Islet of Langerhans (tissue), 1 donor: ENCODE measurements around the gene LAMA2.

Experiments used
- FAIRE-seq: peaks from one replicate; lab custom pipeline; 2011; peaks lifted over from hg19 to GRCh38; lab: Jason Lieb, UNC

Gene LAMA2

DNA sequence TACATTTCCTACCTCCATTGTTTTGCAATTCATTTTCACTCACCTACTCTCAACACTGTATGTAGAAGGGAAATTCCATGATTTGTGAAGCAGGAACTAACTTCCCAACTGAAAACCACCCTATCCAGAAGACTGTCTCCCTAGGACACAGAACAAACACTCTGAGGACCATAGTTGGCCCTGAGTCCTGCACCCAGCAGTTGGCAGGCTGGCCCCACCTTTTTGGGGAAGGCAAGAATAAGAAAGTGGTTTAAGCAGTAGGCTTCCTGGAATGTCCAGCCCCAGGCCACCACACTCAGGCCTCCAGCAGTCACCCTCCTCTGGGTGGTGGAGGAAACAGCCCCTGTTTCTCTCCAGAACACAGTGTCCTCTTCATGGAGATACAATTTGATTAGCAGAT, 568.2 kb downstream of the LAMA2 start:
- no peak for FAIRE-seq

DNA sequence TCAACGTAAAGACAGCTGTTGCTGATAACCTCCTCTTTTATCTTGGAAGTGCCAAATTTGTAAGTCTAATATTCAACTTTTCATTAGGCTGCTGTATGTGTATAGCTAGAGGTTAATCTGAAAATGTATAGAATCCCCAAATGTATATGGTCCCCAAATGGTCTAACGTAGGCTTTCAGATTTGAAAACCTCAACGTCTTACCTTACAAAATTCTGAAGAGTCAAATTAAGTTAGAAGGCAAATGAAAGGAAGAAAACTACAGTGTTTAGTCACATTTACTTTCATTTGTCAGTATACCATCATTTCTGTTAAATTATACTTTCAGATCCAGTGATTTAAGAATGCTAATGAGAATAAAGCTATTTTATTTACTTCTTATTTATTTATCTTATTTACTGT, 570.1 kb downstream of the LAMA2 start:
- no peak for FAIRE-seq

GRCh38 chr6:129454488-129454887, 571.5 kb downstream of the LAMA2 start:
- FAIRE-seq: no peak

DNA sequence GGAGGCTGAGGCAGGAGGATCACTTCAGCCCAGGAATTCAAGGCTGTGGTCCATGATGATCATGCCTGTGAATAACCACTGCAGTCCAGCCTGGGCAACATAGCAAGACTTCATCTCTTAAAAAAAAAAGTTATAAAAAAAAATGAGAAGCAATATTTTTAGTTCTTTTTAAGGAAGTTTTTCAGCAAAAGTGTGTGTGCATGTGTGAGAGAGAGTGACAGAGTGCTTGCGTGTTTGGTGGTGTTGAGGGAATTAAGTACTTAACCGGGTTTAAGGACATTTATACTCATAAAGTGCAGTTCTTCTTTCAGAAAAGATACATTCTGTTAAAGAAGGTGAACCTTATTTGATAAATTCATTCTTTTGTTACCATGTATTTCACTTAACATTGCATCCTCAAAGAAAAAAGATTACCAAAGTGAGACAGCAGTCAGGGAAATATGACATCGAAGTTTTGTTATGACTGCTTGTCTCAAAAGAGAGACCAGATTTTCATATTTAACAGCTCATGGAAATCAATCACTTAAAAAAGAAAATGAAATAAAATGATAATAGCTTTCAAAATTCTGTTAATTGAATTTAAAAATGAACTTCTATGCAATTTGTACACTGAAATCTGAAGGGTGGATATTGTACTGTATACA, 572.3 kb downstream of the LAMA2 start:
- no peak for FAIRE-seq

- FAIRE-seq: no peak
Observed at GRCh38 chr6:129460221-129460620, 577.3 kb downstream of the LAMA2 start.

- no peak for FAIRE-seq
Observed at GRCh38 chr6:129469070-129469662, 586.2 kb downstream of the LAMA2 start.

DNA sequence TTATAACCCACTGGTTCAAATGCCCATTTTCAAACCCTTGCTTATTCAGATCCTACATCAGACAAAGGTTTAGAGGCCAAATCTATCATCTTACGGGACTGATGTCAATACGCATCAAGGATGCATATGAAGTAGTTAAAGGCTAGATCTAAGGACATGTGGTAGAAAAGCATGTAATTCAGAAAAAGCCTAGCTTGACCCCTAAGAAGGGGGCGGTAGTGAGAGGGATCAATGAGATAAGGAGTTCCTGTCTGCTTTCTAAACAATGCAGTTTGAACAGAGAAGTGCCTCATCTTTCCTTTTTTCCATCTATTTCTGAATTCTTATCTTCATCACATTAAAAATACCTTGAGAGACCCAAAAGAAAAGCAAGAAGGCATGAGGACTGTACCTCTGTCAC, 589.3 kb downstream of the LAMA2 start:
- no peak for FAIRE-seq

DNA sequence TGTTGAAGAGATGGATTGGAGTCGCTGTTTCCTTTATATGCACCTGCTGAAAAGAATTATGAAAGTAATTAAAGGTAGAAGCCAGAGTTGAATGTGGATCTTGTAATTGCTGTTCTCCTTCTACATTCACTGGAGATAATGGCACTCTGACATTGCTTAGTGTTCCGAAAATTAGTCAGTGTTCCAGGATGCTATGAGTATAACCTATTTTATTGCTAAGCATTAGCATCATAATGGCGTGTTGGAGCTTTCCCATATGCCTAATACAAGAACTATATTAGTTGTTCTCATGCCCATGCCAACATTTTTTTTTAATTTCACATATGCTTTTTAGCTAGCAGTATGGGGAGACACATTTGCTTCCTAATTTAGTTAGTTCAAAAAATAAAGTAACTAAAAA, 590.6 kb downstream of the LAMA2 start:
- FAIRE-seq: no peak

GRCh38 chr6:129475477-129476247, 592.7 kb downstream of the LAMA2 start:
- FAIRE-seq: no peak

DNA sequence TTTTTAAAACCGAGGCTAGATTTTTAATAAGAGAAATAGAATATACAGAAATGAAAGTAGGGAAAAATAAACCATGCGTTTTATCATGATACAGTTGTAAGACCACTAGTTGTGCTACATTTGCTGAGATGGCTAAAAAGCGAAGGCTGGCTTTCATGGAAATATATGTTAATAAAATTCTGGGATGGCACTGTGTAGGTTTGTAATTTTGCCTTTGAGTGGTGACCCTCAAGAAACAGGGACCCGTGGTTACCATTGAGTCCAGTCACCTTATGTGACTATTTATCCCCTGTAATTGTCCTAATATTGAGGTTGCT, 593.3 kb downstream of the LAMA2 start:
- no peak for FAIRE-seq

- FAIRE-seq: no peak
Observed at GRCh38 chr6:129476810-129477209, 593.9 kb downstream of the LAMA2 start.

DNA sequence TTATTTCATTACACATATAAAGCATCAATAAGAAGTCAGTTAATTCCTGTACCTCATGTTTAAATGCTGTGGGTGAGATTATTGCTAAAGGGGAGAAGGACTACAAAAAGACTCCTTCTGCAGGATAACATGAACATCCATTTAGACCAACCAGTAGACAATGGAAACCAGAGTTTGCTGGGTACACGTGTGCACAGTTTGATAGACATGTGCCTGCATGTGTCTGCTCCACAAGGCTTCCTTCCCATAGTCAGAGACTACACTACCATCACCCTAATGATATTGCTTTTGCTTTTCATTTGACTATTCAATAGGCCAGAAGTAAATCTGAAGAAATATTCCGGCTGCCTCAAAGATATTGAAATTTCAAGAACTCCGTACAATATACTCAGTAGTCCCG, 595.4 kb downstream of the LAMA2 start:
- no peak for FAIRE-seq

- no peak for FAIRE-seq
Observed at GRCh38 chr6:129481706-129482105, 598.8 kb downstream of the LAMA2 start.

DNA sequence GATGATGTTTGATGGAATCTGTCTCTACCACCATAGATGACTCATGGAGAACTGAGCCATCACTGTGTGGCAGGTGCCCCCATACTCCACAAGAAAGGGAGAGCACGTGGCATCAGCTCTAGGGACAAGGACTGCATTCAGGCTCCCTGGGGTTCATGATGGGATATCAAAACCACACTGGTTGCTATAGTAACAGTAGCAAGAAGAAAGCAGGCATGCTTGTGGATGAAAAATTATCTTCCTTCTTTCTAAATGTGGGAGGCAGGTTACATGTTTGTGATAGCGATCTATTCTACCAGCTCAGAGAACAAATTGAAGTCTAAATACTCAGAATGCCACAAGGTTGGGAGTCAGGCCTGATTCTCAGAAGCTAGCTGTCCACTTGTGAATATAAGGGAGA, 602.8 kb downstream of the LAMA2 start:
- no peak for FAIRE-seq

DNA sequence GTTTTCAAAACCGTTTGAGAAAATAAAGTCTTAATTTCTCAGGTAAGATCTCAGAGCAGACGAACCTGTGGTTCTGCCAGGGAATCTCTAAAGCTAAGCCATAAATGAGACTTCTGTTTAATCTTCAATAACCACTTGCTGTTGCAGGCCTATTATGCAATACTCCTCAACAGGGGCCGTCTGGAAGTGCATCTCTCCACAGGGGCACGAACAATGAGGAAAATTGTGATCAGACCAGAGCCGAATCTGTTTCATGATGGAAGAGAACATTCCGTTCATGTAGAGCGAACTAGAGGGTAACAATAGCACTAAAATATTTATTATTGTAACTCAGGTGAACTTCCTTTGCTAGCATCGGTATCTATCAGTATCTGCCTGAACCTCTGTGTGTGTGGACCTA, 603.4 kb downstream of the LAMA2 start:
- no peak for FAIRE-seq

- no peak for FAIRE-seq
Observed at GRCh38 chr6:129488313-129488712, 605.4 kb downstream of the LAMA2 start.

DNA sequence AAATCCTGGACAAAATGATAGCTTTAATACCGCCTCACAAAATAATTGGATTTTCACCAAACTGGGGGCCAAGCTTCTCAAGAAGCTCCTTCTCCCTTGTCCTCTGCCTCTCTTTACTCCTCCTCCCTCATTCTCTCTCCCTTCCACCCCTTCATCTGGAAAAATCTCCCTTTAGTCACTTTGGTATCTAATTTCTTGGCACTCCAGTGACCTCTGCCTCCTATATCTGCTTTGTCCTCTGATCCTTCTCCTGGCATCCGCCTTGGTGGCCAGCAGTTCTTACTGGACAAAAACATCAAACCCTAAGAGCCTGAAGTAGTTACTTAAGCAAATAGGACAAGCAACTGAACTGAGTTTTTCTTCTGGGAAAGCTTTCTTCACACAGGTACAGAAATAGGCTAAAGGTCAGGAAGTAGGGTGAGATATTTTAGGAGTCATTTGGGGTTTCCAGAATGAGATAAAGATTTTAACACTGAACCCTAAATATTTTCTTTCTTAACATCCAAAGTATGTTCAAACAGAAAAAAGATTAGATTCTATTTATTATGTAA, 606.4 kb downstream of the LAMA2 start:
- no peak for FAIRE-seq

- no peak for FAIRE-seq
Observed at GRCh38 chr6:129490521-129491255, 607.8 kb downstream of the LAMA2 start.

DNA sequence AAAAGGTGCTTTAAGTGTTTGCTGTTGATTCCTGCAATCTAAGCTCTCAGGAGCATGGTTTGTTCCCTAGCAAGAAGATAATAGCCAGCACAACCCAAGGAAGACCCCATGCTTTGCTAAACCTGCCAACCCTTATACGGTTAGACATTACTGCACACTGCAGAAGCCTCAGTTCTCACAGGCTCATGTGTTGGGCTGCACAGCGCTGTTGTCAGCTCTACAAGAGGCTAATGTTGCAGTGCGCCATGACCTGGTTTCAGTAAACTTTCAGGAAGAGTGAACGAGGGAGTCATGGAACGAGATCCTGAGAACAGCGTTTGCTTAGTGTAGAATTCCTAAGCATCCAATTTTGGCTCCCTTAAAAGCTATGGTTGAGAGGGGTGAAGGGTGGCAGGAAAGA, 608.5 kb downstream of the LAMA2 start:
- no peak for FAIRE-seq

DNA sequence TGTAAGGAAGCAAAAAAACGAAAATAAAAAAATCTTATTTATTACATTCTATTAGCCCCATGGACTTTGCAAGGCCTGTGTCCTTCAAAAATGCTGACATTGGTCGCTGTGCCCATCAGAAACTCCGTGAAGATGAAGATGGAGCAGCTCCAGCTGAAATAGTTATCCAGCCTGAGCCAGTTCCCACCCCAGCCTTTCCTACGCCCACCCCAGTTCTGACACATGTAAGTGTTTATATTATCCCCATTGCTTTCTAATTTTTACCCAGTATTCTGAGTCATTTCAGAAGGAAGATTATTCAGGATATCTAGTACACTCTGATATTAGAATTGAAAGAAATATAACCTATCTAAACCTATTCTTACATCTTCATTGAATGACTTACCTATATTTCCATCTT, 609.3 kb downstream of the LAMA2 start:
- FAIRE-seq: no peak

DNA sequence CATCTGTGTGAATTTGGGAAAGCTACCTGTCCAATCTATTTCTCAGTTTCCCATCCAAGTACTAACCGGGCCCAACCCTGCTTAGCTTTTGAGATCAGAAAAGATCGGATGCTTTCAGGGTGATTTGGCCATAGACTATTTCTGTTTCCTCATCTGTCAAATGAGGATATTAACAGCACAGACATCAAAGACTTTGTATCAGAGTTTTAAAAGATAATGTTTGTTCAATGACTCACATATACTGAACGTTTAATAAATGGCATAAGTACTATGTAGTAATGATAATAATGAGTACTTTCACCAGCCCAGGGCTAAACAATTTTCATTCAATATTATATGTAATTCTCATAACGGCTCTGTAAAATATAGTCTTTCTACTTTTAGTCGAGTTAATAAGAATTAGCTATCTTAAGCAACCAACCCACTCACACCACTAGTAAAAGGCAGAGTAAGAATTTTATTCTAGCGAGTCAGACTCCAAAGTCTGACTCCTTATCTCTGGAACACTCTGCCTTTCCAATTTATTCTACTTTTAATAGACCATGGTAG, 610.5 kb downstream of the LAMA2 start:
- FAIRE-seq: no peak

DNA sequence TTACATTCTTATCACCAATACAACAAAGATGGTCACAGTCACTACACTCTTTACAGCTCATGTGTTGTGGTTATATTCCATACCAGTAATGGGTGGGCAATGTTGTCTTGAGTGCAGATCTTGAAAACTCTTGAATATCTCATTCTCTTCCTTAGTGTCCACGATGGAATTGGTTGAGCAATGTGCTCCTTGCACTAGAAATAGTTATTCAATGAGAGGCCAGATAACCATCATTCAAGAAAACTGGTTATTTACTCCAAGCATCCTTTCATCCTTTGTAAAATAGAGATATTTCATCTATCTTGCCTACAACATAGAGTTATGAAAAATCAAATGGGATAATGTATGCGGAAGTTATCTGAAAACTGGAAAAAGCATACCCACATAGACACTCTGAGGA, 611.2 kb downstream of the LAMA2 start:
- no peak for FAIRE-seq

DNA sequence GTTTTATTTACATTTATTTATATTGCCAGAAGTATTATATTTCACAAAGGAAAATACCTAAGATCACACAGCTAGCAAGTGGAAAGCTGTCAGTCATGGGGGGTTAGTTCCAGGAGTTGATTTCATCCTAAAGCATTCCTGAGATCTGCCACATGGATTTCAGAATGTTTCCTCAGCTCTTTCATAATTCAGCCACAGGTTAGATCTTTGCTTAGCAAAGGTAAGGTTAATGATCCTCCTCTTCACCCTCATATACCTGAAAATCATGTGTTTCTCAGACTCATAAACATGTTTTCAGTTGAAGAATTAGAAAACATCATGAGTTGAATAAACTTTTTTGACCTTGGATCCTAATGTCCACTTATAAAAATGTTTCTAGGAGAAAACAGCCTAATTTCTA, 611.6 kb downstream of the LAMA2 start:
- FAIRE-seq: no peak
